GM12891 (cell line): ENCODE data around the gene CD69.

Source experiments
- POLR2A ChIP-seq: IDR thresholded peaks from 2 replicates; pipeline ENCODE4 v1.6.1; 2011; ENCODE audit warnings: low read depth, low read length, control low read depth
- POLR2AphosphoS5 ChIP-seq: IDR thresholded peaks from 2 replicates; pipeline ENCODE4 v1.6.1; 2011; ENCODE audit warnings: low read depth, low read length, control low read depth
- TAF1 ChIP-seq: IDR thresholded peaks from 2 replicates; pipeline ENCODE4 v1.6.1; 2011; ENCODE audit warnings: low read depth, low read length, control low read depth

DNA sequence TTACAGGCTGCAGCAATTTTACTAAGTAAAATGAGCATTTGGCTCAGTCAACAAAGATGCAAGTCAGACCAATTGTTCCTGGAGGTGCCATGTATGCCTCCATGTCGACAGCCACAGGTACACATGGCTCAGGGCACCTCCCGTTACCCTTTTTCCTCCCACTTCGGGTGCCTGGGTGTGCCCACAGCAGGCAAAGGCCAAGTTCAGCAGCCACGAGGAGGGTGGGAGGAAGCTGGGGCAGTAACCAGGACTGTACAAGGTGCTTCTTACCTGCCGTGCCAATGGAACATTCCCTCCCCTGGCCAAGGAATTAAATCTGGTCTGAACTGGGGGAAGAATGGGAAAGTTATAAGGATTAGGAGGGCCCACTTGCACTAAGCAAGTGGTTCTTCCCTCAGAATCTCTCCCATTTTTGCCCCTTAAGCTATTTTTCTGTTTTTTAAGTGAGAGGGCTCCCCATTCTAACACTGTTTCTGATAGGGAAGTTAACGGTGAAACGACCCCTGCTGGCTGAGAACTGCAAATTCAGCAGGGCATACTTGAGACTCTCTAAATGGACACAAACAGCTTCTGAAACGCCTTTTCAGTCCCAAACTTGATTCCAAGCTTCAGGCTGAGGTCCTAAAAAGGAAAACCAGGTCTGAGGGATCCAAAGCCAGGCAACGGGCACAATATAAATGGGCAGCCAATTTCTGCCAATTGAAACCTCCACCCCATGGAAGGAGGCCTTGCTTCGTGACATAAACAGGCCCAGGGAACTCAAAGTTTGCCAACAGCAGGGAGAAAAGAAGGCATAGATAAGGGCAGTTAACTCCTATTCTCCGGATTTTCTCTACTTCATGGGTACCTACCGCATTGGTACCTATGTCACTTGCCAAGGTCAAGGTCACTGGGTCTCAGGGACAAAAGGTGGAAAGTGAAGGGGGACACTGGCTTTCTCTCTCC, 52.6 kb downstream of the CD69 start:
- TF ChIP-seq POLR2AphosphoS5 (no peak), POLR2A (no peak), TAF1 (no peak)
